ENCODE measurements around the gene CSRNP3.

Gene CSRNP3

DNA sequence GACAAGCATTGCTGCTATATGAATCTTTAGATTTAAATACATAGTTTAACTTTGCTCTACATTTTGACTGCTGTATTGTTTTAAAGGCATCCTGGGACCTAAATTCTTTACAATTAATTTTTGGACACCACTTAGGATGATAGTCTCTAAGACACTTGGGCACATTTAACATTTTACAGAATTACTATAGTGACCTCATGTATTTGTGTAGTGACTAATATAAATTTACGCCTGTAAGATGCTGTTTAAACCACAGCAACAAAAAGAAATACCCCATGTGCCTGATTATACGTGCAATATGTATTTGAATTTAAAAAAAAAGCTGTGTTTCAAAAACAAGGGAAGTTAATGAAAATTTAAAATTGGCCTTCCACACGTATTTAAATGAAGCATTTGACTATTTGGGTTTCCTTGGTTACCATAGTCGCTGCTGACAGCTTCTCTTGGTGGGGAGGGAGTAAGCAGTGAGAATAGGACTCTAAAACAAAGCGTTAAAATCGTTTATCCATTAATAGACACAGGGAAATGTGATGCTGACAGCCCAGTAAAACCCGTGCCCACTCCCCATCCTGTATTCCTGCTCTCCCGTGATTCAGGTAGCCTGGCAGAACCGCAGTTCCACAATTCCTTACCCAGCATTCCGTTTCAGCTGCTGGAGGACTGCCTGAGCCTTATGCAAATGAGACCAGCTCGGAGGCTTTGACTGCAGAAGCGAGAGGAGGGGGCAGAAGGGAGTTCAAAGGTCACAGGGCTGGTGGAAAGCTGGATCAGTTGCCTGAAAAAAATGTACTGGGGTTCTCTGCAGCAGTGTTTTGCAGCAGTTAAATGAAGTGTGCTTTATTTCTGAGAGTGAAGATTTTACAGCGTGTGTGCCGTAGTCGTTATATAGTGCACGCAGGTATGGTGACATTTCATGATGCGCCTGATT lies 104.3 kb downstream of the CSRNP3 start:
- TF ChIP-seq, protein P1, sequence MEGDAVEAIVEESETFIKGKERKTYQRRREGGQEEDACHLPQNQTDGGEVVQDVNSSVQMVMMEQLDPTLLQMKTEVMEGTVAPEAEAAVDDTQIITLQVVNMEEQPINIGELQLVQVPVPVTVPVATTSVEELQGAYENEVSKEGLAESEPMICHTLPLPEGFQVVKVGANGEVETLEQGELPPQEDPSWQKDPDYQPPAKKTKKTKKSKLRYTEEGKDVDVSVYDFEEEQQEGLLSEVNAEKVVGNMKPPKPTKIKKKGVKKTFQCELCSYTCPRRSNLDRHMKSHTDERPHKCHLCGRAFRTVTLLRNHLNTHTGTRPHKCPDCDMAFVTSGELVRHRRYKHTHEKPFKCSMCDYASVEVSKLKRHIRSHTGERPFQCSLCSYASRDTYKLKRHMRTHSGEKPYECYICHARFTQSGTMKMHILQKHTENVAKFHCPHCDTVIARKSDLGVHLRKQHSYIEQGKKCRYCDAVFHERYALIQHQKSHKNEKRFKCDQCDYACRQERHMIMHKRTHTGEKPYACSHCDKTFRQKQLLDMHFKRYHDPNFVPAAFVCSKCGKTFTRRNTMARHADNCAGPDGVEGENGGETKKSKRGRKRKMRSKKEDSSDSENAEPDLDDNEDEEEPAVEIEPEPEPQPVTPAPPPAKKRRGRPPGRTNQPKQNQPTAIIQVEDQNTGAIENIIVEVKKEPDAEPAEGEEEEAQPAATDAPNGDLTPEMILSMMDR (IDR thresholded peaks at IDR 0.05; ENCODE audit: low read depth, low read length, missing control alignments), result no peak
- H3K4me3 ChIP-seq (replicated peaks; ENCODE audit: low read depth, low read length), result no peak overlapping the region
- no peak for DNase-seq (ENCODE audit: extremely low read depth, low read depth)

DNA sequence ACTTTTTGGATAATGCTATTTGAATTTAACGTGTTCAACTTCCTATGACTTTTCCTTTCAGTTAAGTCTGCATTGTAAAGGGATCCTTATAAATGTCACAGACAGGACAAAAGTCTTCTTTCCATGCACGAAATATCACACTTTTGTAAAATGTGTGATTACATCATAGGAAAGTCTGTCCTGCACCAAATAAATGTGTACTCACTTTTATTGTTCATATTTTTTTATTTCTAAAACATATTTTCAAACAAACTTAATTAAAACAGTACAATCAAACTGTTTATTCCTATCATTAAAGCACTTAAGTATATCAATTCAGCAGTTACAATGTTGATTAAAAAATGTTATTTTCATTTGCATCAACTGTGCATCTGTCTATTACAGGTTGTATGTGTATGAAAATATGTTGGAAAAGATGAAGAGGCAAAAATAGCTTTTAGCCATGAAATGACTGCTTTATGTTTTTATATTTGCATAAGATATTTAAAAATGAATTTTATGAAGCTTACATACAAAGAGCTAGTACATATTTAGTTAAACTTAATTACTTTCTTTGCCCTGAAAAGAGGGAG lies 105.6 kb downstream of the CSRNP3 start:
- H3K4me3 ChIP-seq (replicated peaks; ENCODE audit: low read depth, low read length), result no peak overlapping the region
- TF ChIP-seq, protein P1 (IDR thresholded peaks at IDR 0.05; ENCODE audit: low read depth, low read length, missing control alignments), result no peak
- DNase-seq (ENCODE audit: extremely low read depth, low read depth), result no peak

DNA sequence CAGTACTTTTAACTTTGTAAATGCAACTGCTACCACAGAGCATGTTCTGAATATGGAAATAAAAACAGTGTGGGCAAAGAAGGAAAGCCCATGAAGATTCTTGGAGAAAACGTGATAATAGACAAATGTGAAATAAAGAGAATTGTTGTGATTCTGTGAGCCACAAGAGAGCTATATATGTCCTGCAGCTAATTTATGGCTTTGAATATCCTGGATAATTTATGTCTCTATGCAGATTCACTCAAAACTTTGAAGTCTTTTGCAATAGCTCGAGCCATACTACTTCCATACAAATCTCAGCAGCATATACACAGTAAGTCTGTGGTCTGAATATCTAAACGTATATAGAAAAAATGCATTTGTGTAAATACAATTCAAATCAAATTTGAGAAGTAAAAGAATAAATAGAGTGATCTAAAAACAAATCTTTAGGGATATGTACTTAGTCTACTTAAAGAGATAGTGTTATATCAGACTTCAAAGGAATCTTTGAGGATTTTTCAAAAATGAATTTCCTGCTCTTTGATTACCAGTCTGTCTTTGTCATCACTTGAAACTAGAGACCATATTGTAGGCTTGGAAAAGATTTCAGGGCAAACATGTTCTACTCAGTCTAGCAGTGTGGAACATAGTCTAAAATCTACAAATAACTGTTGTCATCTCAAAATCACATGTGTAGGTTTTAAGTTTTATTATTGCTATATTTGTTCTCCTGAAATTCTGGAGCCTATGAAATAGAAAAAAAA lies 107.1 kb downstream of the CSRNP3 start:
- TF ChIP-seq, protein P1 (IDR thresholded peaks at IDR 0.05; ENCODE audit: low read depth, low read length, missing control alignments), result no peak
- no peak for DNase-seq (ENCODE audit: extremely low read depth, low read depth)
- H3K4me3 ChIP-seq (replicated peaks; ENCODE audit: low read depth, low read length), result no peak overlapping the region

DNA sequence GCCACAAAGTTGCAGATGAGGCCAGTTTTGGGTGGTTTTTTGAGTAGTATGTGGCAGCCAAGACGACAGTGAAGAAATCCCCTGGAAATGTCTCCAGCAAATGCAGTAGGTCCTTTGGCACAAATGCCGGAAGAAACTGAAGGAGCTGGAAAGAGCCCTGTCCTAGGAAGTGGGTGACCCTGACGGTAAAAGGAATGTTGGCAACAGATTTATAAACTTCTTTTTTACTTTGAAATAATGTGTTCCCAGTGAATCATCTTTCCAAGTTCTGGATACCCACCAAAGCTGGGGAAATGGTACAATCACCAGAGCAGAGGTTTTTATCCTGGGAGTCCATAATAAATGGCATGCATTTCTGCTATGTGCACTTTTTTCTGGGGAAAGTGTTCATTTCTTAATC lies 112.9 kb downstream of the CSRNP3 start:
- DNase-seq (ENCODE audit: extremely low read depth, low read depth), result no peak
- H3K4me3 ChIP-seq (replicated peaks; ENCODE audit: low read depth, low read length), result no peak overlapping the region
- TF ChIP-seq, protein P1 (IDR thresholded peaks at IDR 0.05; ENCODE audit: low read depth, low read length, missing control alignments), result no peak

DNA sequence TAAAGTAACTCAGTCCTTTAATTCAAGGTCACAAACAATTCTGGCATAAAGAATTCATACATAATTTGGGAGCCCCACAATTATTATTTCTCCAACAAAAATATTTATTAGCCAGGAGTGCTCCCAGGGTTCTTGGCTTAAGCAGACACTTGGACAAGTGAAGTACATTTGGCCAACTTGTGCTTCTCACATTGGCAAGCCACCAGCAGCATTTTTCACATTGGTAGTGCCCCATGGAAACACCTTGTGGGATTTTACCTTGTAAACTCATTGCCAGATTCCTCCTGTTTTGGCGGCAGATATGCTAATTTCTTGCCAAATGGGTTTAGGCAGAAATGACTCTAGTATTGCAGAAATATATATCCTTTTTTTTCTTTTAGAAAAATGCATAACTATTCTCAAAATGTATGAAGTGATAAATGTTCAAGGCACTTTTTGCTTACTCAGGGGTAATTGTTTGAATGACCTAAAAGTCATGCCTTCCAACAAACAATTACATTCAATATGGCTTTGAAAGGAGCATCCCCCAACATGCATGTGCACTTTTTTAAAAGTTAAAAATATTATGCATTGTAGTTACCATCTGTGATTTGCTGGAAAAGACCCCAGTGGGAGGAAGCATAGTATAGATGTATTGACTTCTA lies 113.5 kb downstream of the CSRNP3 start:
- TF ChIP-seq, protein P1 (IDR thresholded peaks at IDR 0.05; ENCODE audit: low read depth, low read length, missing control alignments), result no peak

DNA sequence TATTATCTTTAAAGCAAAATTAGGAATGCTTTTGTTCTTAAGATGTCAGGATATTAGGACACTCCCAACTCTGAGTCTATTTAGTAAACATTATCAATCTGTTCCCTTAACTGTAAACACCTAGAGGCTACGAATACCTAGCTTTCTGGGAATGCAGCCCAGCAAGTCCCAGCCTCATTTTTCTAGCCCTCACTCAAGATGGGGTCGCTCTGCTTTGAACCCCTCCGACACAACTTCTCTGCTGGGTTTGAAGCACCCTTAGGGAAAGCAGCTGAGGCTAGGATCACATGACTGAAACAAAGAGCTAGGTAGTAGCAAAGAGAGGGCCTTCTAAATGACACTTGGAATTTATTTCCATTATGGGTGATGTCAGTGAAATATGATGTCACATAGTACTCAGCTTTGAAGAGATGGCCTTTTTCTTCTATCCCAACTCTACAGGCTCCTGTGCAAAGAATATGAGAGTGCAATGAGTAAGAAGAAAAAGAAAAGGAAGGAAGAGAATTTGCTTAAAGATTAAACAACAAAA lies 114.7 kb downstream of the CSRNP3 start:
- no peak for DNase-seq (ENCODE audit: extremely low read depth, low read depth)
- H3K4me3 ChIP-seq (replicated peaks; ENCODE audit: low read depth, low read length), result no peak overlapping the region
- TF ChIP-seq, protein P1 (IDR thresholded peaks at IDR 0.05; ENCODE audit: low read depth, low read length, missing control alignments), result no peak

More for the DNA sequence above, 113.5 kb downstream of the CSRNP3 start:
- no peak for DNase-seq (ENCODE audit: extremely low read depth, low read depth)
- H3K4me3 ChIP-seq (replicated peaks; ENCODE audit: low read depth, low read length), result no peak overlapping the region

All from HFF-Myc (cell line).